ENCODE measurements around the gene MAP2. TPM values are rescaled to one million over a fixed set of nuclear protein-coding genes. Genes with fewer than 3 reads are reported as not detected.

Gene MAP2
- total RNA-seq, 1 experiment from 2014 or later, result 7.4 TPM

- TF ChIP-seq ELF1 (IDR thresholded peaks at IDR 0.05; ENCODE audit: borderline replicate concordance, low read depth) (no peak), ZNF274 (IDR thresholded peaks at IDR 0.05; ENCODE audit: low read depth, low read length) (no peak), ZBTB33 (IDR thresholded peaks at IDR 0.05; ENCODE audit: extremely low read depth, insufficient replicate concordance, low read length) (no peak), EZH2phosphoT487 (IDR thresholded peaks at IDR 0.05; ENCODE audit: borderline replicate concordance) (no peak), ATF3 (IDR thresholded peaks at IDR 0.05) (no peak), EZH2 (IDR thresholded peaks at IDR 0.05) (no peak), REST (IDR thresholded peaks at IDR 0.05; ENCODE audit: low read depth) (no peak), JUND (IDR thresholded peaks at IDR 0.05) (no peak), YY1 (IDR thresholded peaks at IDR 0.05; ENCODE audit: extremely low read depth, insufficient replicate concordance, low read depth, low read length) (no peak), POLR2AphosphoS5 (IDR thresholded peaks at IDR 0.05; ENCODE audit: low read depth, low read length) (no peak), CBX3 (IDR thresholded peaks at IDR 0.05; ENCODE audit: low read depth) (no peak), SIN3A (IDR thresholded peaks at IDR 0.05; ENCODE audit: low read depth) (no peak), POLR2A (IDR thresholded peaks at IDR 0.05; ENCODE audit: borderline replicate concordance, extremely low read depth, insufficient read depth, insufficient read length) (no peak), EGR1 (IDR thresholded peaks at IDR 0.05; ENCODE audit: low read depth) (no peak)
- no peak for ATAC-seq
- intact Hi-C loops (cut with micrococcal nuclease), result no loop called here
- no peaks in the 10 kb centered on the region for H4K20me1 ChIP-seq (ENCODE audit: insufficient read depth)
- POLR2A ChIA-PET, result no interaction called here
- no peak overlapping the region for H2AFZ ChIP-seq (ENCODE audit: low read depth, low read length, poor library complexity, severe bottlenecking)
- no peak overlapping the region for H3K27ac ChIP-seq (ENCODE audit: low read depth, low read length)
- H3K9ac ChIP-seq (ENCODE audit: low read length), result no peak overlapping the region
- no peaks in the 10 kb centered on the region for H3K4me1 ChIP-seq (ENCODE audit: control insufficient read depth in 1 of 2, insufficient read depth in 2 of 2, low read length in 2 of 2)
- H3K79me2 ChIP-seq (ENCODE audit: insufficient read depth, low read length), result no peaks in the 10 kb centered on the region
- CTCF ChIA-PET, result no interaction called here
- no peaks in the 10 kb centered on the region for H3K9me2 ChIP-seq (ENCODE audit: insufficient read depth)
- H3K36me3 ChIP-seq (ENCODE audit: control insufficient read depth in 1 of 2, insufficient read depth in 2 of 2, low read length in 2 of 2), result no peaks in the 10 kb centered on the region
- no peaks in the 10 kb centered on the region for H3K27me3 ChIP-seq (ENCODE audit: insufficient read depth, low read length)
- no peaks in the 10 kb centered on the region for H3K9me3 ChIP-seq (ENCODE audit: control insufficient read depth in 1 of 2, insufficient read depth in 1 of 2, low read depth in 1 of 2, low read length in 2 of 2)
- BruUV-seq (replicated peaks), result no TSS peak
- DNase-seq (ENCODE audit: low read depth, low spot score), result no peak
- H3K4me3 ChIP-seq (replicated peaks in 1 of 2; ENCODE audit: low read depth in 1 of 2, low read length in 2 of 2), result no peak overlapping the region
- RAD21 ChIA-PET (ENCODE audit: low non-redundant PET in 1 of 2, low total read pairs in 2 of 2, uncharacterized antibody in 2 of 2, unreplicated experiment in 2 of 2), result no interaction called here
- H3K4me2 ChIP-seq (ENCODE audit: low read length), result no peak overlapping the region
Observed at GRCh38 chr2:209570194-209570593, 146.3 kb downstream of the MAP2 start.
